ELF-1 (cell line): ENCODE measurements around the gene NTHL1.
"Not testable (repeated sequence)": the region's sequence is repeated elsewhere in the genome, so short reads cannot be mapped to it uniquely, and the experiment has no call there.

Experiments
- DNase-seq: peaks from one replicate; pipeline ENCODE4 v3.0.0-alpha.2; 2016; ENCODE audit warnings: low read depth, low spot score

The NTHL1 gene

GRCh38 chr16:2042171-2042985, 5.3 kb downstream of the NTHL1 start:
- DNase-seq: no peak

- DNase-seq: no peak
These were observed 6.7 kb downstream of the NTHL1 start for GRCh38 chr16:2040787-2041522.

GRCh38 chr16:2040041-2040786, 7.4 kb downstream of the NTHL1 start:
- no peak for DNase-seq

- DNase-seq: no peak
These were observed 8.2 kb downstream of the NTHL1 start for GRCh38 chr16:2039274-2040031.

GRCh38 chr16:2038382-2039231, 9.0 kb downstream of the NTHL1 start:
- DNase-seq: no peak

GRCh38 chr16:2037647-2038381, 9.8 kb downstream of the NTHL1 start:
- DNase-seq: no peak

- no peak for DNase-seq
These were observed 10.5 kb downstream of the NTHL1 start for GRCh38 chr16:2037115-2037514.

- DNase-seq: no peak
These were observed 11.3 kb downstream of the NTHL1 start for GRCh38 chr16:2036200-2036966.

GRCh38 chr16:2035431-2036199, 12.0 kb downstream of the NTHL1 start:
- DNase-seq: peak; percentile 58

- DNase-seq: no peak
These were observed 12.8 kb downstream of the NTHL1 start for GRCh38 chr16:2034696-2035430.

GRCh38 chr16:2033909-2034695, 13.5 kb downstream of the NTHL1 start:
- not testable (repeated sequence) for DNase-seq

- peak; percentile 69 for DNase-seq
These were observed 14.4 kb downstream of the NTHL1 start for GRCh38 chr16:2033057-2033908.

- DNase-seq: no peak
These were observed 15.2 kb downstream of the NTHL1 start for GRCh38 chr16:2032285-2033056.

- DNase-seq: no peak
These were observed 16.5 kb downstream of the NTHL1 start for GRCh38 chr16:2031081-2031577.

- no peak for DNase-seq
These were observed 17.6 kb downstream of the NTHL1 start for GRCh38 chr16:2030036-2030435.
